Peyer's patch (tissue), 4 donors: Measurements from ENCODE around the gene ZNF609.

Experiments
- CTCF ChIP-seq, 6 experiments: fragments of 450-650 bp in 4 of 6; fragments of 200-600 bp in 2 of 6; sonication (generic) in 1 of 6; IDR thresholded peaks; one replicate each; pipeline ENCODE4 v1.5.1; 2017 to 2019; ENCODE audit warnings: antibody characterized with exemption in 6 of 6, mild to moderate bottlenecking in 3 of 6, moderate library complexity in 1 of 6
- POLR2A ChIP-seq, 2 donors: fragments of 450-650 bp; IDR thresholded peaks; one replicate each; pipeline ENCODE4 v1.5.1; 2017; ENCODE audit warnings: antibody characterized with exemption in 2 of 2, mild to moderate bottlenecking in 2 of 2, moderate library complexity in 2 of 2

GRCh38 chr15:64559243-64559642 lies 98.9 kb downstream of the ZNF609 start:
- TF ChIP-seq POLR2A (IDR thresholded peaks at IDR 0.05) (no peak), CTCF (IDR thresholded peaks at IDR 0.05) (no peak)
